ENCODE results near the gene IQGAP2. TPM values are rescaled to one million over a fixed set of nuclear protein-coding genes. Genes with fewer than 3 reads are reported as not detected.
"Not testable (repeated sequence)": the region's sequence is repeated elsewhere in the genome, so short reads cannot be mapped to it uniquely, and the experiment has no call there.

The IQGAP2 gene
- total RNA-seq, 1 donor from 2014 or later, result 4.0 TPM

GRCh38 chr5:76503929-76504328 is 100.8 kb downstream of the IQGAP2 start:
- H3K36me3 ChIP-seq (ENCODE audit: control insufficient read depth, insufficient read depth, low read length), result no peaks in the 10 kb centered on the region
- TF ChIP-seq CTCF (IDR thresholded peaks at IDR 0.05; ENCODE audit: insufficient read depth, low read length, poor library complexity, severe bottlenecking), result no peak
- DNase-seq (ENCODE audit: low read depth), result no peak
- H3K4me3 ChIP-seq (ENCODE audit: low read depth, low read length), result no peak overlapping the region
- H3K27me3 ChIP-seq (ENCODE audit: control insufficient read depth, insufficient read depth, low read length), result no peaks in the 10 kb centered on the region

GRCh38 chr5:76504901-76505564 is 101.9 kb downstream of the IQGAP2 start:
- no peak for TF ChIP-seq CTCF (IDR thresholded peaks at IDR 0.05; ENCODE audit: insufficient read depth, low read length, poor library complexity, severe bottlenecking)
- DNase-seq (ENCODE audit: low read depth), result no peak

DNA sequence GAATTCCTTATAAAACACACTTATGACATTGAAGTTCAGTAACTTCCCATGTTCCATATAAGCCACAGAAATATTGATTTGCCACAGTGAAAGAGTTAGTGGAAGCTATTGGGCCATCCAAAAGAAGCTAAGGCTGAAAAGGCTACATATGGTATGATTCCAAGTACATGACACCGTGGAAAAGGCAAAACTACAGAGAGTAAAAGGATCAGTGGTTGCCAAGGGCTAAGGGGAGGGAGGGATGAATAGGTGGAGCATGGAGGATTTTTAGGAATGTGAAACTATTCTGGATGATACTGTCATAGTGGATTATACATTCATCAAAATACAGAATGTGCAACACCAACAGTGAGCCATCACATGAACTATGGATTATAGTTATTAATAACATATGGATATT is 110.4 kb downstream of the IQGAP2 start:
- H3K27me3 ChIP-seq (ENCODE audit: control insufficient read depth, insufficient read depth, low read length), result no peaks in the 10 kb centered on the region
- H3K4me3 ChIP-seq (ENCODE audit: low read depth, low read length), result no peak overlapping the region
- no peak for TF ChIP-seq CTCF (IDR thresholded peaks at IDR 0.05; ENCODE audit: insufficient read depth, low read length, poor library complexity, severe bottlenecking)
- no peak for DNase-seq (ENCODE audit: low read depth)
- no peaks in the 10 kb centered on the region for H3K36me3 ChIP-seq (ENCODE audit: control insufficient read depth, insufficient read depth, low read length)

More at GRCh38 chr5:76504901-76505564, 101.9 kb downstream of the IQGAP2 start:
- H3K36me3 ChIP-seq (ENCODE audit: control insufficient read depth, insufficient read depth, low read length), result no peaks in the 10 kb centered on the region
- H3K4me3 ChIP-seq (ENCODE audit: low read depth, low read length), result no peak overlapping the region
- no peaks in the 10 kb centered on the region for H3K27me3 ChIP-seq (ENCODE audit: control insufficient read depth, insufficient read depth, low read length)

- Histone ChIP-seq H3K36me3 (ENCODE audit: control insufficient read depth, insufficient read depth, low read length) (no peaks in the 10 kb centered on the region), H3K27me3 (ENCODE audit: control insufficient read depth, insufficient read depth, low read length) (no peaks in the 10 kb centered on the region), H3K4me3 (ENCODE audit: low read depth, low read length) (no peak overlapping the region)
- no peak for TF ChIP-seq CTCF (IDR thresholded peaks at IDR 0.05; ENCODE audit: insufficient read depth, low read length, poor library complexity, severe bottlenecking)
- DNase-seq (ENCODE audit: low read depth), result no peak
These were observed 111.2 kb downstream of the IQGAP2 start for GRCh38 chr5:76514292-76514691.

GRCh38 chr5:76514713-76515112 is 111.6 kb downstream of the IQGAP2 start:
- DNase-seq (ENCODE audit: low read depth), result no peak
- no peaks in the 10 kb centered on the region for H3K36me3 ChIP-seq (ENCODE audit: control insufficient read depth, insufficient read depth, low read length)
- no peak for TF ChIP-seq CTCF (IDR thresholded peaks at IDR 0.05; ENCODE audit: insufficient read depth, low read length, poor library complexity, severe bottlenecking)
- no peak overlapping the region for H3K4me3 ChIP-seq (ENCODE audit: low read depth, low read length)
- no peaks in the 10 kb centered on the region for H3K27me3 ChIP-seq (ENCODE audit: control insufficient read depth, insufficient read depth, low read length)

- no peak overlapping the region for H3K4me3 ChIP-seq (ENCODE audit: low read depth, low read length)
- no peaks in the 10 kb centered on the region for H3K27me3 ChIP-seq (ENCODE audit: control insufficient read depth, insufficient read depth, low read length)
- H3K36me3 ChIP-seq (ENCODE audit: control insufficient read depth, insufficient read depth, low read length), result no peaks in the 10 kb centered on the region
- DNase-seq (ENCODE audit: low read depth), result no peak
- TF ChIP-seq CTCF (IDR thresholded peaks at IDR 0.05; ENCODE audit: insufficient read depth, low read length, poor library complexity, severe bottlenecking), result no peak
These were observed 114.2 kb downstream of the IQGAP2 start for GRCh38 chr5:76517334-76517733.

DNA sequence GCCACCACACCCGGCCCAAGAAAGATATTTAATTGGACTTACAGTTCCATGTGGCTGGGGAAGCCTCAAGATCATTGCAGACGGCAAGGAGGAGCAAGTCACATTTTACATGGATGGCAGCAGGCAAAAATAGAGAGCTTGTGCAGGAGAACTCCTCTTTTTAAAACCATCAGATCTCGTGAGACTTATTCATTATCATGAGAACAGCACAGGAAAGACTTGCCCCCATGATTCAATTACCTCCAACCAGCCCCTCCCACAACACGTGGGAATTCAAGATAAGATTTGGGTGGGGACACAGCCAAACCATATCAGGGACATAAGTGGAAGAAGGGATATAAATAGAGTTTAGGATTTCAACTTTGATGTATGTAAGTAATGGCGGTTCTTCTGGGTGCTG is 115.2 kb downstream of the IQGAP2 start:
- not testable (repeated sequence) for DNase-seq (ENCODE audit: low read depth); H3K27me3 ChIP-seq (ENCODE audit: control insufficient read depth, insufficient read depth, low read length); H3K4me3 ChIP-seq (ENCODE audit: low read depth, low read length); H3K36me3 ChIP-seq (ENCODE audit: control insufficient read depth, insufficient read depth, low read length)

Measured in kidney epithelial cell (primary cell).